ENCODE measurements around the gene RAD52.

GRCh38 chr12:992647-993046 is 43.2 kb upstream of the RAD52 start:
- TF ChIP-seq CTCF (IDR thresholded peaks at IDR 0.05; ENCODE audit: low read depth, low read length), result no peak
- no peak for TF ChIP-seq EZH2phosphoT487 (IDR thresholded peaks at IDR 0.05; ENCODE audit: low read depth)
